BLaER1 treated with 17β-estradiol and CSF1 and Interleukin-3, amounts not matched to agents 10 nM and 100 nM (cell line): Measurements from ENCODE around the gene MRPL4.
A peak's percentile ranks its signal among the peaks of the same experiment; 100 is the strongest.

ENCODE experiments used
- H3K27ac ChIP-seq, 11 experiments: shearing (Covaris generic); formaldehyde crosslinking; 2 replicates each; pipeline ENCODE4 v1.8.1; 2022
- H3K27me3 ChIP-seq, 11 experiments: shearing (Covaris generic); formaldehyde crosslinking; 2 replicates each; pipeline ENCODE4 v1.8.1; 2022
- H3K36me3 ChIP-seq, 11 experiments: shearing (Covaris generic); formaldehyde crosslinking; 2 replicates each; pipeline ENCODE4 v1.8.1; 2022
- H3K4me1 ChIP-seq, 10 experiments: shearing (Covaris generic); formaldehyde crosslinking; 2 replicates each; pipeline ENCODE4 v1.8.1; 2022
- H3K4me2 ChIP-seq, 11 experiments: shearing (Covaris generic); formaldehyde crosslinking; 2 replicates each; pipeline ENCODE4 v1.8.1; 2022
- H3K4me3 ChIP-seq, 10 experiments: shearing (Covaris generic); formaldehyde crosslinking; 2 replicates each; pipeline ENCODE4 v1.8.1; 2022
- H3K9ac ChIP-seq, 11 experiments: shearing (Covaris generic); formaldehyde crosslinking; 2 replicates each; pipeline ENCODE4 v1.8.1; 2022
- H3K9me3 ChIP-seq, 11 experiments: shearing (Covaris generic); formaldehyde crosslinking; replicated peaks in 1 of 11; 2 replicates each; pipeline ENCODE4 v1.8.1; 2022
- H4K20me1 ChIP-seq, 11 experiments: shearing (Covaris generic); formaldehyde crosslinking; 2 replicates each; pipeline ENCODE4 v1.8.1; 2022
- Cebpa-rat ChIP-seq, 11 experiments: shearing (Covaris generic); IDR thresholded peaks; 2 replicates each; pipeline ENCODE4 v1.8.1; 2022

Gene MRPL4

DNA sequence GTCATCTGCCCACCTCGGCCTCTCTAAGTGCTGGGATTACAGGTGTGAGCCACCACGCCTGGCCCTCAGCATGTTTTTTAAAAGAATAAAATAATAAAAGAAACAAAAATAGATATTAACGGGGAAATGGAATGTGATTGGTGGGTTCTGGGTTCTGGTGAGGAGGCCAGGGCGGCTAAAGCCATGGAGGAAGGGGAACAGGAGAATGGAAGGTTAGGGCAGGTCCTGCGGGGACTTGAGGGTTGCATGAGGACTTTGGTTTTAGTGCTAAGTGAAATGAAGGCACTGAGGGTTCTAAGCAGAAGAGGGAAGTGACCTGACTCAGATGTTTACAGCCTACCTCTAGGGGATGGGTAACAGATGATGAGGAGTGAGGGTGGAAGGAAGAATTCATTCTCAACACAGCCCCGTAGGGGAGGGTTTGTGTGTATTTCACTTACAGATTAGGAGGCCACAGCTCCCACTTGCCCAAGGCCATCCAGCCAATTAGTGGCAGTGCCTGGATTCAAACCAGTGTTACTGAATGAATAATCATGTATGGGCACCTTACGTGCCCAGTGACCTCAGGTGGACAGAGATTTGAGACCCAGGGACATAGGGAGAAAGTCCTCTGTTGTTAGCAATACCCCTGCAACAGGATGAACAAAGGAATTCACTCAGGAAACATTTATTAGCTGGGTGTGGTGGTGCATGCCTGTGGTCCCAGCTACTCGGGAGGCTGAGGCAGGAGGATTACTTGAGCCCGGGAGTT lies 6.7 kb upstream of the MRPL4 start:
- TF ChIP-seq Cebpa-rat (IDR thresholded peaks at IDR 0.05) = no peak
- no peak overlapping the region for H3K4me3 ChIP-seq
- peak overlapping the region in 2 of 11 experiments; percentile 6 to 60; a peak in 2 of 22 replicates for H3K9ac ChIP-seq
- H3K4me1 ChIP-seq = peaks cover 15 to 93% (median 84%) of the 10 kb centered on the region in 10 experiments
- no peaks in the 10 kb centered on the region for H3K9me3 ChIP-seq
- H3K27ac ChIP-seq = peak overlapping the region in 7 of 11 experiments; percentile 2 to 87 (median 77); a peak in 10 of 22 replicates
- peak overlapping the region in 9 of 11 experiments; percentile 1 to 75 (median 32); a peak in 14 of 22 replicates for H3K4me2 ChIP-seq
- no peaks in the 10 kb centered on the region for H3K36me3 ChIP-seq
- no peaks in the 10 kb centered on the region for H4K20me1 ChIP-seq
- H3K27me3 ChIP-seq = no peaks in the 10 kb centered on the region

DNA sequence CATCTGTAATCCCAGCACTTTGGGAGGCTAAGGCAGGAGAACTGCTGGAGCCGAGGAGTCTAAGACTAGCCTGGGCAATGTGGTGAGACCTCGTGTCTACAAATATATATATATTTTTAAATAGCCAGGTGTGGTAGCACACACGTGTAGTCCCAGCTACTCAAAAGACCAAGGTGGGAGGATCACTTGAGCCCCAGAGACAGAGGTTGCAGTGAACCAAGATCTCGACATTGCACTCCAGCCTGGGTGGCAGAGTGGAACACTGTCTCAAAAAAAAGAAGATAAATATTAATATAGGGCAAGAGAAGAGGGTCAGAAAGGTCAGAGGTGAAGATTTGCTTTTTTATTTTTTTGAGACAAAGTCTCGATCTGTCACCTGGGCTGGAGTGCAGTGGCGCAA lies 5.5 kb upstream of the MRPL4 start:
- Histone ChIP-seq H3K27ac (peak overlapping the region in 3 of 11 experiments; percentile 6 to 55 (median 51); a peak in 3 of 22 replicates), H3K36me3 (no peaks in the 10 kb centered on the region), H3K4me1 (peaks cover 24 to 90% (median 83%) of the 10 kb centered on the region in 10 experiments), H3K9ac (peak overlapping the region in 2 of 11 experiments; percentile 25 to 42; a peak in 1 of 22 replicates), H3K4me2 (peak overlapping the region in 4 of 11 experiments; percentile 22 to 69 (median 50); a peak in 4 of 22 replicates), H3K9me3 (no peaks in the 10 kb centered on the region), H4K20me1 (no peaks in the 10 kb centered on the region), H3K4me3 (no peak overlapping the region), H3K27me3 (no peaks in the 10 kb centered on the region)
- no peak for TF ChIP-seq Cebpa-rat (IDR thresholded peaks at IDR 0.05)

DNA sequence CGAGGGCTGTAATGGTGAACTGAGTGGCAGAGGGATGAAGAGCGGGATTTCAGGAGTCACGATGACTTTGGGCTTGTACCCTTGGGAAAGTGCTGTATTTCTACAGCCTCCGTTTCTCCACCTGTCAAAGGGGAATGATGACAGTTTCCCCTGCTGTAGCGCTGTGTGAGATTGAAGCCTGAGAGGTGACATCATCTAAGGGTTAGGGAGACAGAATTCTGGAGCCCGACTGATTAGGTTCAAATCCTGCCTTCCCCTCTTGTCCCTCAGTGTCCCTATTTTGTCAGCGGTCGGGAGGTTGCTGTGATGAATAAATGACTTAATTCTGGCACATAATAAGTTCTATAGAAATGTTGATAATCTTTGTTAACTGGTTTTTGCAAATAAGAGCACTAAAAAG lies 693 bp downstream of the MRPL4 start:
- Histone ChIP-seq H3K9ac (peak overlapping the region; percentile 80 to 94 (median 89)), H3K36me3 (peaks cover 37 to 47% (median 42%) of the 10 kb centered on the region in 11 experiments), H4K20me1 (peaks cover 0 to 51% (median 21%) of the 10 kb centered on the region in 11 experiments; a peak in 14 of 22 replicates), H3K4me1 (peaks cover 31 to 48% (median 41%) of the 10 kb centered on the region in 10 experiments), H3K27ac (peak overlapping the region; percentile 46 to 90 (median 86)), H3K4me3 (peak overlapping the region; percentile 69 to 93 (median 89)), H3K9me3 (no peaks in the 10 kb centered on the region), H3K27me3 (no peaks in the 10 kb centered on the region), H3K4me2 (peak overlapping the region; percentile 89 to 100 (median 98))
- no peak for TF ChIP-seq Cebpa-rat (IDR thresholded peaks at IDR 0.05)

- Histone ChIP-seq H3K27ac (no peak overlapping the region), H3K4me3 (0 out of 20 replicates have a peak overlapping the region, but pooled peaks of 1 of the 10 experiments have one; percentile 91), H3K4me2 (peak overlapping the region in 6 of 11 experiments; percentile 10 to 98 (median 96); a peak in 4 of 22 replicates), H3K9me3 (no peaks in the 10 kb centered on the region), H3K9ac (peak overlapping the region in 5 of 11 experiments; percentile 1 to 89 (median 14); a peak in 5 of 22 replicates), H4K20me1 (peaks cover 0 to 63% (median 36%) of the 10 kb centered on the region in 11 experiments; a peak in 19 of 22 replicates), H3K27me3 (no peaks in the 10 kb centered on the region), H3K4me1 (peaks cover 21 to 35% (median 31%) of the 10 kb centered on the region in 10 experiments), H3K36me3 (peaks cover 49 to 62% (median 54%) of the 10 kb centered on the region in 11 experiments)
- no peak for TF ChIP-seq Cebpa-rat (IDR thresholded peaks at IDR 0.05)
Measured at GRCh38 chr19:10254244-10254643, 2.2 kb downstream of the MRPL4 start.

GRCh38 chr19:10255358-10255757 lies 3.3 kb downstream of the MRPL4 start:
- Histone ChIP-seq H3K4me2 (no peak overlapping the region), H3K27me3 (no peaks in the 10 kb centered on the region), H3K36me3 (peaks cover 54 to 71% (median 62%) of the 10 kb centered on the region in 11 experiments), H3K9me3 (no peaks in the 10 kb centered on the region), H4K20me1 (peaks cover 0 to 70% (median 37%) of the 10 kb centered on the region in 11 experiments; a peak in 19 of 22 replicates), H3K4me1 (peaks cover 21 to 39% (median 31%) of the 10 kb centered on the region in 10 experiments), H3K27ac (no peak overlapping the region), H3K4me3 (no peak overlapping the region), H3K9ac (no peak overlapping the region; a peak in 1 of 22 replicates)
- no peak for TF ChIP-seq Cebpa-rat (IDR thresholded peaks at IDR 0.05)

DNA sequence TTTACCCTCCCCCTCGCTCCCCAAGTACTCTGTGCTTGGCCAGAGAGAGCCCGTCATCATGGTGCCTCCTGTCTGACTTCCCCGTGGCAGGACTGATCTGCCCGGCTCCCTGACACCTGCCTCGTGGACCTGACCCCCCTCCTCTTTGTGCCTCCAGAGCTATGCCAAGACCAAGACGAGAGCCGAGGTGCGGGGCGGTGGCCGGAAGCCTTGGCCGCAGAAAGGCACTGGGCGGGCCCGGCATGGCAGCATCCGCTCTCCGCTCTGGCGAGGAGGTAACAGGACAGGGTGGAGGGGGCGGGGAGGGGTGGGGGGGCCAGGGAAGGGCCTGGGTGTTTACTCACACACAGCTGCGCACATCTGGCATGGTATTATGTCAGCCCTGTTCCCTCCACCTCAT lies 4.5 kb downstream of the MRPL4 start:
- no peak overlapping the region for H3K27ac ChIP-seq
- no peaks in the 10 kb centered on the region for H3K27me3 ChIP-seq
- H4K20me1 ChIP-seq = peaks cover 0 to 74% (median 37%) of the 10 kb centered on the region in 11 experiments; a peak in 19 of 22 replicates
- H3K36me3 ChIP-seq = peaks cover 54 to 74% (median 63%) of the 10 kb centered on the region in 11 experiments
- no peak for TF ChIP-seq Cebpa-rat (IDR thresholded peaks at IDR 0.05)
- H3K4me3 ChIP-seq = no peak overlapping the region
- no peaks in the 10 kb centered on the region for H3K9me3 ChIP-seq
- peaks cover 13 to 42% (median 27%) of the 10 kb centered on the region in 10 experiments for H3K4me1 ChIP-seq
- no peak overlapping the region for H3K9ac ChIP-seq
- H3K4me2 ChIP-seq = no peak overlapping the region

DNA sequence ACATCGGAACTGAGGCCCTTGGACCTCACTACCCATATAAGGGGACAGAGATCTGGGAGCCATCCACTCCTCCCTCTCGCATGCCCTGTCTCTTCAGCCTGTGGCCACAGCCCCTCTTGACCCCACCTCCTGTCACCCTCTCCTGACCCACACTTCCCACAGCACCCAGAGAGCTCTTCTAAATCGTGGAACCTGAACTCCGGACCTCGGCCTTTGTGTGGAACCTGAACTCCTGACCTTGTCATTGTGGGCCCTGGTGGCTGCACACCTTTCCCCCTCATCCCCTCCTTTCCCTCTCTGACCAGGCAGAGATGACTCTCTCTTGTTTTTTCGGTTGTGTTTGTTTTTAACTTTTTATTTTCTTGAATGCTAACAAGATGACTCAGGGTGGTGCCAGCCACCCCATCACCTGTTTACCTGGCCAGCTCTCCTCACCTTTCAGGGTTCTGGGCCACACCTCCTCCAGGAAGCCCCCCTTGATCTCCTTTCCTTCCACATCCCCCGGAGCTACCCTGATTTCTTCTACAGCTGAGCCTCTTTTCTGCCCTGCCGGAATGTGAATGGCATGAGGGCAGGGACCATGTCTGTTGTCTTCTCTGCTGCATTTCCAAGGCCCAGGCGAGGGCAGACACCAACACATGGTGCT lies 5.1 kb downstream of the MRPL4 start:
- H3K4me2 ChIP-seq = no peak overlapping the region
- H3K9ac ChIP-seq = no peak overlapping the region
- H3K27me3 ChIP-seq = no peaks in the 10 kb centered on the region
- no peak overlapping the region for H3K4me3 ChIP-seq
- H3K9me3 ChIP-seq = no peaks in the 10 kb centered on the region
- peaks cover 13 to 47% (median 29%) of the 10 kb centered on the region in 10 experiments for H3K4me1 ChIP-seq
- TF ChIP-seq Cebpa-rat (IDR thresholded peaks at IDR 0.05) = no peak
- H4K20me1 ChIP-seq = peaks cover 0 to 74% (median 37%) of the 10 kb centered on the region in 11 experiments; a peak in 19 of 22 replicates
- no peak overlapping the region for H3K27ac ChIP-seq
- H3K36me3 ChIP-seq = peaks cover 54 to 74% (median 63%) of the 10 kb centered on the region in 11 experiments

DNA sequence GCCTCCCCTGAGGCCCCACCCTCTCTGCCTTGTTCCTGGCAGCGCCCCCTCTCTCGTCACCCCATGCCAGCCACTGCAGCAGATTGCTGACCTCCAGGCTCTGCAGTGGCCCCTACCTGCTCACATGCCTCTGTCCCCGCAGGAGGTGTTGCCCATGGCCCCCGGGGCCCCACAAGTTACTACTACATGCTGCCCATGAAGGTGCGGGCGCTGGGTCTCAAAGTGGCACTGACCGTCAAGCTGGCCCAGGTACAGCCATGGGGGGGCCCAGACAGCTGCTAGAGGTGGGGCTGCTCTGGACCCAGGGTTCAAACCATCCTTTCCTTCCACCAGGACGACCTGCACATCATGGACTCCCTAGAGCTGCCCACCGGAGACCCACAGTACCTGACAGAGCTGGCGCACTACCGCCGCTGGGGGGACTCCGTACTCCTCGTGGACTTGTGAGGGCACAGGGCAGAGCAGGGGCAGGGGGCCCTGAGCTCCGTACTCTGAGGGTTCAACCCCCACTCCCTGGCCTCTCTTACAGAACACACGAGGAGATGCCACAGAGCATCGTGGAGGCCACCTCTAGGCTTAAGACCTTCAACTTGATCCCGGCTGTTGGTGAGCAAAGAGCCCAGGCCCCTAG lies 6.2 kb downstream of the MRPL4 start:
- Histone ChIP-seq H3K9me3 (no peaks in the 10 kb centered on the region), H3K4me2 (no peak overlapping the region), H3K9ac (no peak overlapping the region), H4K20me1 (peaks cover 0 to 66% (median 37%) of the 10 kb centered on the region in 11 experiments; a peak in 18 of 22 replicates), H3K27ac (no peak overlapping the region), H3K27me3 (no peaks in the 10 kb centered on the region), H3K36me3 (peaks cover 54 to 71% (median 63%) of the 10 kb centered on the region in 11 experiments), H3K4me3 (no peak overlapping the region), H3K4me1 (peaks cover 5 to 39% (median 24%) of the 10 kb centered on the region in 10 experiments)
- no peak for TF ChIP-seq Cebpa-rat (IDR thresholded peaks at IDR 0.05)
